Endothelial cell of umbilical vein (primary cell): ENCODE data around the gene RNASEH1. TPM values are rescaled to one million over a fixed set of nuclear protein-coding genes. Genes with fewer than 3 reads are reported as not detected.

Source experiments
- BruUV-seq: library from RNA; stranded (reverse); fragments of 400-500 nt; replicated peaks from 2 replicates; lab custom pipeline; 2021; lab: Mats Ljungman, UMichigan
- CTCF ChIA-PET: fragments of 300-600, 350-600 bp; sonication (Branson Sonifier 250); formaldehyde crosslinking; loops from one replicate; lab custom pipeline; 2021; ENCODE audit warnings: antibody characterized with exemption, inconsistent platforms; lab: Charles Lee
- POLR2A ChIA-PET: fragments of 300-600, 350-600 bp; sonication (Branson Sonifier 250); formaldehyde crosslinking; loops from one replicate; lab custom pipeline; 2021; ENCODE audit warnings: antibody characterized with exemption, inconsistent platforms; lab: Charles Lee
- DNase-seq: peaks from one replicate; pipeline ENCODE4 v3.0.0-alpha.2; 2011; ENCODE audit warnings: low read depth, low spot score
- FAIRE-seq: peaks from 2 replicates; lab custom pipeline; 2011; peaks lifted over from hg19 to GRCh38; lab: Jason Lieb, UNC
- H2AFZ ChIP-seq: 2 replicates; pipeline ENCODE4 v1.6.0; 2012; ENCODE audit warnings: low read depth, low read length, control low read depth, inconsistent platforms
- H3K27ac ChIP-seq: 2 replicates; pipeline ENCODE4 v1.5.1; 2011; ENCODE audit warnings: low read depth, mild to moderate bottlenecking, control low read depth, low read length, moderate library complexity; ENCODE audit not compliant: insufficient read depth
- H3K27me3 ChIP-seq, 2 experiments: 2 replicates each; pipeline versions ENCODE4 v1.6.0 to v1.6.1; 2011; ENCODE audit warnings: low read length in 2 of 2, mixed read lengths in 1 of 2; ENCODE audit not compliant: control insufficient read depth in 2 of 2, insufficient read depth in 2 of 2
- H3K36me3 ChIP-seq, 2 experiments: 2 replicates in 1 of 2; 3 replicates in 1 of 2; pipeline ENCODE4 v1.5.1; 2011; ENCODE audit warnings: low read length in 2 of 2, mild to moderate bottlenecking in 1 of 2, moderate library complexity in 1 of 2; ENCODE audit not compliant: control insufficient read depth in 2 of 2, insufficient read depth in 2 of 2; ENCODE audit errors: extremely low read depth in 1 of 2
- H3K4me1 ChIP-seq: 3 replicates; pipeline ENCODE4 v1.5.1; 2011; ENCODE audit warnings: mild to moderate bottlenecking, low read length; ENCODE audit not compliant: control insufficient read depth, insufficient read depth; ENCODE audit errors: extremely low read depth
- H3K4me2 ChIP-seq: 2 replicates; pipeline ENCODE4 v1.6.1; 2011; ENCODE audit warnings: low read length, control low read depth, mixed read lengths; ENCODE audit not compliant: insufficient read depth
- H3K4me3 ChIP-seq, 3 experiments: fragments of 200-600 bp in 1 of 3; sonication (generic), shearing (Covaris generic) in 1 of 3; replicated peaks in 1 of 3; 2 replicates each; pipeline ENCODE4 v1.5.1; 2011 to 2016; ENCODE audit warnings: control low read depth in 3 of 3, low read length in 3 of 3, mild to moderate bottlenecking in 2 of 3, inconsistent platforms in 1 of 3, low read depth in 1 of 3, moderate library complexity in 1 of 3; ENCODE audit not compliant: insufficient read depth in 1 of 3
- H3K79me2 ChIP-seq: 2 replicates; pipeline ENCODE4 v1.6.0; 2012; ENCODE audit warnings: low read length, inconsistent platforms; ENCODE audit not compliant: control insufficient read depth, insufficient read depth
- H3K9ac ChIP-seq: replicated peaks from 2 replicates; pipeline ENCODE3; 2011; ENCODE audit warnings: low read length, control low read depth; ENCODE audit not compliant: insufficient read depth; ENCODE audit errors: extremely low read depth
- H3K9me1 ChIP-seq: replicated peaks from 3 replicates; pipeline ENCODE4 v1.6.0; 2011; ENCODE audit warnings: mild to moderate bottlenecking, low read length; ENCODE audit not compliant: control insufficient read depth, insufficient read depth; ENCODE audit errors: extremely low read depth
- H3K9me3 ChIP-seq: replicated peaks from 2 replicates; pipeline ENCODE4 v1.5.1; 2012; ENCODE audit warnings: low read length, inconsistent platforms; ENCODE audit not compliant: control insufficient read depth, insufficient read depth
- H4K20me1 ChIP-seq: replicated peaks from 2 replicates; pipeline ENCODE3; 2011; ENCODE audit warnings: mild to moderate bottlenecking, low read length; ENCODE audit not compliant: control insufficient read depth, insufficient read depth; ENCODE audit errors: extremely low read depth
- EZH2 ChIP-seq: IDR thresholded peaks from 2 replicates; pipeline ENCODE4 v1.6.1; 2012; ENCODE audit warnings: borderline replicate concordance, low read depth, mild to moderate bottlenecking, moderate library complexity, low read length, inconsistent platforms; ENCODE audit not compliant: severe bottlenecking
- FOS ChIP-seq: IDR thresholded peaks from 2 replicates; pipeline ENCODE4 v1.6.1; 2011; ENCODE audit warnings: mild to moderate bottlenecking, low read length, moderate library complexity, borderline replicate concordance; ENCODE audit not compliant: insufficient read depth
- GATA2 ChIP-seq: IDR thresholded peaks from 2 replicates; pipeline ENCODE4 v1.7.0; 2011; ENCODE audit warnings: low read depth, mild to moderate bottlenecking, moderate library complexity, mixed read lengths, low read length; ENCODE audit not compliant: insufficient read length, insufficient read depth
- JUN ChIP-seq: IDR thresholded peaks from 2 replicates; pipeline ENCODE4 v1.6.1; 2011; ENCODE audit warnings: borderline replicate concordance, low read depth; ENCODE audit not compliant: insufficient read length, insufficient read depth
- MAX ChIP-seq: IDR thresholded peaks from 2 replicates; pipeline ENCODE4 v1.6.1; 2011; ENCODE audit not compliant: insufficient read depth, insufficient read length
- MYC ChIP-seq: IDR thresholded peaks from one replicate; pipeline ENCODE4 v1.6.1; 2011; ENCODE audit warnings: mild to moderate bottlenecking, low read depth, low read length
- POLR2A ChIP-seq: IDR thresholded peaks from 2 replicates; pipeline ENCODE4 v1.6.1; 2012; ENCODE audit warnings: low read depth, mild to moderate bottlenecking, control low read depth, low read length
- POLR2AphosphoS5 ChIP-seq: IDR thresholded peaks from 2 replicates; pipeline ENCODE4 v1.6.1; 2012; ENCODE audit warnings: low read depth, mild to moderate bottlenecking, control low read depth, low read length, moderate library complexity; ENCODE audit not compliant: insufficient read depth
- dilution Hi-C: fragments of 300-500 bp; cut with MboI; formaldehyde crosslinking; loops from one replicate; pipeline ENCODE4 v1.15.0; 2019; ENCODE audit warnings: low sequenced_read_pairs; ENCODE audit not compliant: extremely low pct_ligation_motif_present
- intact Hi-C: fragments of 100-400 bp; cut with micrococcal nuclease; formaldehyde crosslinking; loops from one replicate; pipeline ENCODE4 v1.10.0; 2022
- polyA plus RNA-seq, 4 experiments: library from polyadenylated mRNA; depleted of rRNA in 3 of 4; stranded (reverse) in 3 of 4; unstranded in 1 of 4; fragments of >200 nt; gene quantifications; 2 replicates each; pipeline versions ENCODE4 v1.2.1 to v1.2.3, GENCODE V29; 2011 to 2012; ENCODE audit warnings: missing spikeins in 1 of 4
- total RNA-seq: library from RNA; stranded (reverse); gene quantifications from 2 replicates; pipeline ENCODE4 v1.2.3, GENCODE V29; 2021
- TF ChIP-seq, protein P1 (sequence below), 2 donors: IDR thresholded peaks; 1 replicate in 1 of 2; 2 replicates in 1 of 2; pipeline ENCODE4 v1.5.1; 2011; ENCODE audit warnings: low read length in 2 of 2, mild to moderate bottlenecking in 2 of 2, moderate library complexity in 2 of 2, control low read depth in 1 of 2, inconsistent platforms in 1 of 2, low read depth in 1 of 2; ENCODE audit not compliant: insufficient read depth in 1 of 2; ENCODE audit errors: extremely low read depth in 1 of 2

Gene RNASEH1
- total and polyA plus RNA-seq, 2 donors (not counting 3 experiments of a cell fraction or from before 2014, with no cell fraction given): 12.8 to 30.8 TPM

GRCh38 chr2:3565117-3565516, 7.0 kb upstream of the RNASEH1 start:
- dilution Hi-C loops (no loop called here), intact Hi-C loops (no loop called here)
- no peak for FAIRE-seq
- H3K9me3 ChIP-seq: no peaks in the 10 kb centered on the region
- no peak overlapping the region for H3K4me3 ChIP-seq
- no peak overlapping the region for H3K4me2 ChIP-seq
- H3K9ac ChIP-seq: no peak overlapping the region
- no peak overlapping the region for H2AFZ ChIP-seq
- TF ChIP-seq MYC (no peak), FOS (no peak), MAX (no peak), JUN (no peak), POLR2A (no peak), GATA2 (no peak), POLR2AphosphoS5 (no peak), EZH2 (no peak)
- TF ChIP-seq, protein P1, sequence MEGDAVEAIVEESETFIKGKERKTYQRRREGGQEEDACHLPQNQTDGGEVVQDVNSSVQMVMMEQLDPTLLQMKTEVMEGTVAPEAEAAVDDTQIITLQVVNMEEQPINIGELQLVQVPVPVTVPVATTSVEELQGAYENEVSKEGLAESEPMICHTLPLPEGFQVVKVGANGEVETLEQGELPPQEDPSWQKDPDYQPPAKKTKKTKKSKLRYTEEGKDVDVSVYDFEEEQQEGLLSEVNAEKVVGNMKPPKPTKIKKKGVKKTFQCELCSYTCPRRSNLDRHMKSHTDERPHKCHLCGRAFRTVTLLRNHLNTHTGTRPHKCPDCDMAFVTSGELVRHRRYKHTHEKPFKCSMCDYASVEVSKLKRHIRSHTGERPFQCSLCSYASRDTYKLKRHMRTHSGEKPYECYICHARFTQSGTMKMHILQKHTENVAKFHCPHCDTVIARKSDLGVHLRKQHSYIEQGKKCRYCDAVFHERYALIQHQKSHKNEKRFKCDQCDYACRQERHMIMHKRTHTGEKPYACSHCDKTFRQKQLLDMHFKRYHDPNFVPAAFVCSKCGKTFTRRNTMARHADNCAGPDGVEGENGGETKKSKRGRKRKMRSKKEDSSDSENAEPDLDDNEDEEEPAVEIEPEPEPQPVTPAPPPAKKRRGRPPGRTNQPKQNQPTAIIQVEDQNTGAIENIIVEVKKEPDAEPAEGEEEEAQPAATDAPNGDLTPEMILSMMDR (IDR thresholded peaks at IDR 0.05; ENCODE audit: extremely low read depth in 1 of 2, insufficient read depth in 1 of 2, low read depth in 1 of 2, low read length in 2 of 2): no peak
- H3K4me1 ChIP-seq: no peaks in the 10 kb centered on the region
- no peaks in the 10 kb centered on the region for H4K20me1 ChIP-seq
- no peaks in the 10 kb centered on the region for H3K79me2 ChIP-seq
- BruUV-seq: no TSS peak
- ChIA-PET POLR2A (no interaction called here), CTCF (no interaction called here)
- DNase-seq: no peak
- H3K27ac ChIP-seq: no peak overlapping the region
- no peaks in the 10 kb centered on the region for H3K36me3 ChIP-seq
- no peaks in the 10 kb centered on the region for H3K9me1 ChIP-seq
- H3K27me3 ChIP-seq: no peaks in the 10 kb centered on the region
